NT2/D1 (cell line): ENCODE results near the gene SMAD6.

Experiments
- DNase-seq: peaks from one replicate; pipeline ENCODE4 v3.0.0-alpha.2; 2011; ENCODE audit warnings: low read depth, low spot score
- H3K27me3 ChIP-seq: 2 replicates; pipeline ENCODE4 v1.6.0; 2011; ENCODE audit warnings: mild to moderate bottlenecking; ENCODE audit not compliant: insufficient read length, insufficient read depth
- H3K36me3 ChIP-seq: 2 replicates; pipeline ENCODE4 v1.6.1; 2011; ENCODE audit warnings: mild to moderate bottlenecking, low read length, mixed read lengths; ENCODE audit not compliant: insufficient read depth, insufficient read length
- H3K4me1 ChIP-seq: 2 replicates; pipeline ENCODE4 v1.5.1; 2011; ENCODE audit not compliant: insufficient read depth, insufficient read length
- H3K4me3 ChIP-seq: 2 replicates; pipeline ENCODE4 v1.5.1; 2011; ENCODE audit warnings: low read depth; ENCODE audit not compliant: insufficient read length
- H3K9ac ChIP-seq: 2 replicates; pipeline ENCODE4 v1.6.0; 2011; ENCODE audit warnings: low read depth; ENCODE audit not compliant: insufficient read length
- H3K9me3 ChIP-seq: 2 replicates; pipeline ENCODE4 v1.5.1; 2011; ENCODE audit warnings: mild to moderate bottlenecking, low read length; ENCODE audit not compliant: insufficient read depth
- SUZ12 ChIP-seq: IDR thresholded peaks from 2 replicates; pipeline ENCODE4 v1.6.1; 2011; ENCODE audit not compliant: insufficient read length, insufficient read depth; ENCODE audit errors: extremely low read depth
- YY1 ChIP-seq: IDR thresholded peaks from 2 replicates; pipeline ENCODE4 v1.6.1; 2011; ENCODE audit not compliant: insufficient read length, insufficient read depth
- ZNF274 ChIP-seq: IDR thresholded peaks from 2 replicates; pipeline ENCODE4 v1.6.1; 2011; ENCODE audit warnings: mild to moderate bottlenecking, low read depth, low read length

The SMAD6 gene

GRCh38 chr15:66738116-66738515, 36.1 kb downstream of the SMAD6 start:
- no peak for DNase-seq
- Histone ChIP-seq H3K36me3 (peaks cover 60% of the 10 kb centered on the region), H3K27me3 (no peaks in the 10 kb centered on the region), H3K4me1 (peaks cover 7% of the 10 kb centered on the region), H3K4me3 (no peak overlapping the region), H3K9me3 (no peaks in the 10 kb centered on the region), H3K9ac (no peak overlapping the region)
- TF ChIP-seq SUZ12 (no peak), YY1 (no peak), ZNF274 (no peak)

- no peaks in the 10 kb centered on the region for H3K27me3 ChIP-seq
- no peaks in the 10 kb centered on the region for H3K9me3 ChIP-seq
- no peak for DNase-seq
- H3K4me1 ChIP-seq, result peaks cover 7% of the 10 kb centered on the region
- H3K9ac ChIP-seq, result no peak overlapping the region
- no peak for TF ChIP-seq SUZ12
- peaks cover 56% of the 10 kb centered on the region for H3K36me3 ChIP-seq
- H3K4me3 ChIP-seq, result no peak overlapping the region
Measured at GRCh38 chr15:66738595-66738994, 36.6 kb downstream of the SMAD6 start.

- H3K4me1 ChIP-seq, result peaks cover 10% of the 10 kb centered on the region
Measured at GRCh38 chr15:66739287-66739686, 37.3 kb downstream of the SMAD6 start.

GRCh38 chr15:66740802-66741201, 38.8 kb downstream of the SMAD6 start:
- Histone ChIP-seq H3K4me1 (peaks cover 10% of the 10 kb centered on the region), H3K36me3 (peaks cover 55% of the 10 kb centered on the region), H3K9me3 (no peaks in the 10 kb centered on the region), H3K4me3 (no peak overlapping the region), H3K9ac (no peak overlapping the region), H3K27me3 (no peaks in the 10 kb centered on the region)
- no peak for DNase-seq
- no peak for TF ChIP-seq YY1
- no peak for TF ChIP-seq SUZ12
- no peak for TF ChIP-seq ZNF274

More at GRCh38 chr15:66739287-66739686, 37.3 kb downstream of the SMAD6 start:
- Histone ChIP-seq H3K4me3 (no peak overlapping the region), H3K36me3 (peaks cover 57% of the 10 kb centered on the region), H3K27me3 (no peaks in the 10 kb centered on the region), H3K9ac (no peak overlapping the region), H3K9me3 (no peaks in the 10 kb centered on the region)
- TF ChIP-seq SUZ12, result no peak
- no peak for TF ChIP-seq YY1
- TF ChIP-seq ZNF274, result no peak
- no peak for DNase-seq

GRCh38 chr15:66741646-66742045, 39.6 kb downstream of the SMAD6 start:
- H3K9ac ChIP-seq, result no peak overlapping the region
- H3K36me3 ChIP-seq, result peaks cover 57% of the 10 kb centered on the region
- no peaks in the 10 kb centered on the region for H3K9me3 ChIP-seq
- no peak overlapping the region for H3K4me3 ChIP-seq
- no peak for DNase-seq
- peaks cover 12% of the 10 kb centered on the region for H3K4me1 ChIP-seq
- H3K27me3 ChIP-seq, result no peaks in the 10 kb centered on the region
- TF ChIP-seq YY1, result no peak
- TF ChIP-seq SUZ12, result no peak
- no peak for TF ChIP-seq ZNF274

- no peak for TF ChIP-seq ZNF274
- peaks cover 17% of the 10 kb centered on the region for H3K4me1 ChIP-seq
- H3K4me3 ChIP-seq, result no peak overlapping the region
- no peaks in the 10 kb centered on the region for H3K9me3 ChIP-seq
- DNase-seq, result no peak
- H3K9ac ChIP-seq, result no peak overlapping the region
- no peaks in the 10 kb centered on the region for H3K27me3 ChIP-seq
- peaks cover 57% of the 10 kb centered on the region for H3K36me3 ChIP-seq
Measured at GRCh38 chr15:66742286-66742685, 40.2 kb downstream of the SMAD6 start.

GRCh38 chr15:66743204-66743603, 41.2 kb downstream of the SMAD6 start:
- DNase-seq, result no peak
- H3K27me3 ChIP-seq, result no peaks in the 10 kb centered on the region
- no peak for TF ChIP-seq SUZ12
- TF ChIP-seq ZNF274, result no peak
- TF ChIP-seq YY1, result no peak
- H3K4me1 ChIP-seq, result peaks cover 23% of the 10 kb centered on the region
- no peak overlapping the region for H3K4me3 ChIP-seq
- H3K9ac ChIP-seq, result no peak overlapping the region
- H3K9me3 ChIP-seq, result no peaks in the 10 kb centered on the region
- H3K36me3 ChIP-seq, result peaks cover 52% of the 10 kb centered on the region
